ENCODE data around the gene SOX30. TPM values are rescaled to one million over a fixed set of nuclear protein-coding genes. Genes with fewer than 3 reads are reported as not detected.

Gene SOX30
- total and polyA plus RNA-seq, 8 donors = 0.05 TPM; not detected in 7

DNA sequence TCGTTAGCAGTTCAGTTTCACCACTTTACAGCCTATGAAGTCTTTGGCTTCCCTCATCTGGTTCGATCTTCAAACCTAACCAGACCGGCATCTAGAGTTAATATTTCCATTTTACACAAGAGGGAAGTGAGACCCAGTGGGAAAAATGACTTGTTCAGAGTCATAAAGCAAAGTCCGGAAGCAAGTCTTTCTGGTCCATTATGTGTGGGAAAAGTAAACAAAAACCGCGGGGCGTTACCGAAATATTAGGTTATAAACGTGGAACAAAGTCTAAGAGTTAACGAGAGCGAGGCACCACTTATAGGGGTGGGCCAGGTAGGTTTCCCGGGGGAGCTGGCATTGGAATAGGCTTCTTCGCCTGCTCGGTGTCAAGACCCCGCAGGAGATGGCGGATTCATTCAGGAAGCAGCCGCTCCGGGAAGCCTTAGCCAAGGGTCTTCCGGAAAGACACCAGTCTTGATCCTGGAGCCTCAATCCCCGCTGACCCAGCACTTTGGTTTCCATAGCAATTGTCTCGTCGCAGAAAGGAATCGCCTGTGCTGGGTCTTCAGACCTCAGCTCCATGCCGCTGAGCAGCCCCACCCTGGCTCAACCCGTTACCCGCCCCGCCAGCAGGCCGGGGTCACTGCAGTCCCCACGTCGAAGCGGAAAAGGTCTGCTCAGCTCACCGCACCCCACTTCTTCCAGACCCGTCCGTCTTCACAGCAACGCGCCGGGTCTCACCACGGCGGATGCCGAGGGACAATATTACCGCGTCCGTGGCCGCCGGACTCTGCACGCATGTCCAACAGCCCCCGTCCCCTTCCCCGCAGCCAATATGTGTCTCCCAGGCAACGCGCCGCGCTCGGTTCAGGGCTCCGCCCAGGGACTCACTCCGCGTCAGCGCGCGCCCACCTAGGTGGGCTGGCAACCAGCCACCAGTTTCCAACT, 18.7 kb upstream of the SOX30 start, which contains the start of gene C5orf52:
Gene C5orf52 (plus strand): TSS at position 872 of the 930 bp plus-strand sequence. CDS start 82 bp downstream, outside the sequence.
- H3K4me3 ChIP-seq = peak within 1 kb of the TSS; percentile 32 to 67 (median 48)
- ATAC-seq (peak; percentile 73 to 81 (median 74)), FAIRE-seq (peak; percentile 37), DNase-seq (peak; percentile 14 to 79 (median 45))
- H3K27me3 ChIP-seq = no peaks in the 10 kb centered on the region
- intact Hi-C loops (cut with DNase I) = no loop called here
- H3K27ac ChIP-seq = no peak within 1 kb of the TSS
- no peaks in the 10 kb centered on the region for H3K4me1 ChIP-seq
- no peaks in the 10 kb centered on the region for H3K9me3 ChIP-seq
- H3K36me3 ChIP-seq = no peaks in the 10 kb centered on the region
- 1% methylated on average over 59 of the region's 59 CpGs for WGBS, 2 donors
- no peak for TF ChIP-seq CTCF (IDR thresholded peaks at IDR 0.05)

DNA sequence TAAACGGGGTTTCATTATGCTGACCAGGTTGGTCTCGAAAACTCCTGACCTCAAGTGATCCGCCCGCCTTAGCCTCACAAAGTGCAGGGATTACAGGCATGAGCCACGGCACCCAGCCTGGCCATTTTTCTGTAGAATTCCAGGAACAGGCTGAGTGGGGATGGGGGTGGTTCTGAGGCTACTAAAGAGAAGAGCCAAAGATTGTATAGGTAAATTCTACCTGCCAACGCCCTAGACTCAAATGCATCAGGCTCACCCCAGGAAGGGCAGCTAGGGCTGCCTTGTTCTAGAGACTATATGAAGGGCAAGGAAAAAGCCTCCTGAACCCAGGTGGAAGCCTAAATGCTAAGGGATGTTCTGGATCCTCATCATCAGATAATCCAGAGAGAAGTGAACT, 17.5 kb upstream of the SOX30 start:
- no peak for TF ChIP-seq CTCF (IDR thresholded peaks at IDR 0.05)
- Histone ChIP-seq H3K4me3 (no peak overlapping the region), H3K27me3 (no peaks in the 10 kb centered on the region), H3K27ac (no peak overlapping the region), H3K9me3 (no peaks in the 10 kb centered on the region), H3K4me1 (no peaks in the 10 kb centered on the region), H3K36me3 (no peaks in the 10 kb centered on the region)
- ATAC-seq (no peak), DNase-seq (no peak), FAIRE-seq (no peak)
- 77 to 82% methylated on average over 6 of the region's 6 CpGs for WGBS, 2 donors
- intact Hi-C loops (cut with DNase I) = no loop called here

DNA sequence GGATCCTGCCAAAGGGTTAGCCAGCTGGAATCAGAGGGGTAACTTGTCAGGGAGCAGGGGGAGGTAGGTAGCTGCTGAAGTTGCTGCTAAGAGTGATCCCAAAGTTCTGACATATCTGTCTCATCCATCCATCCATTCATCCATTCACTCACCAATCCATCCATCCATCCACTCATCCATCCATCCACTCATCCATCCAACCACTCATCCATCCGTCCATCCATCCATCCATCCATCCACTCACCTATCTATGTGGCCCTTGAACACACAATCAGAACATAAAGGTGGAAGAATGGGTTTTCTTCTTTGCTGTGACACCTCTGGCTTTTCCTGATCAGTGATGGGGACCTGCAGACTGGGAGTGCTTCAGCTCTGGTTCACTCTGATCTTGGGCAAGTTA, 16.1 kb upstream of the SOX30 start:
- WGBS, 2 donors = 35 to 38% methylated on average over 1 of the region's 1 CpG
- intact Hi-C loops (cut with DNase I) = no loop called here
- no peak for TF ChIP-seq CTCF (IDR thresholded peaks at IDR 0.05)
- DNase-seq (no peak), FAIRE-seq (no peak), ATAC-seq (no peak)
- no peaks in the 10 kb centered on the region for H3K27me3 ChIP-seq
- H3K36me3 ChIP-seq = no peaks in the 10 kb centered on the region
- H3K4me1 ChIP-seq = no peaks in the 10 kb centered on the region
- H3K27ac ChIP-seq = no peak overlapping the region
- no peaks in the 10 kb centered on the region for H3K9me3 ChIP-seq
- H3K4me3 ChIP-seq = no peak overlapping the region

DNA sequence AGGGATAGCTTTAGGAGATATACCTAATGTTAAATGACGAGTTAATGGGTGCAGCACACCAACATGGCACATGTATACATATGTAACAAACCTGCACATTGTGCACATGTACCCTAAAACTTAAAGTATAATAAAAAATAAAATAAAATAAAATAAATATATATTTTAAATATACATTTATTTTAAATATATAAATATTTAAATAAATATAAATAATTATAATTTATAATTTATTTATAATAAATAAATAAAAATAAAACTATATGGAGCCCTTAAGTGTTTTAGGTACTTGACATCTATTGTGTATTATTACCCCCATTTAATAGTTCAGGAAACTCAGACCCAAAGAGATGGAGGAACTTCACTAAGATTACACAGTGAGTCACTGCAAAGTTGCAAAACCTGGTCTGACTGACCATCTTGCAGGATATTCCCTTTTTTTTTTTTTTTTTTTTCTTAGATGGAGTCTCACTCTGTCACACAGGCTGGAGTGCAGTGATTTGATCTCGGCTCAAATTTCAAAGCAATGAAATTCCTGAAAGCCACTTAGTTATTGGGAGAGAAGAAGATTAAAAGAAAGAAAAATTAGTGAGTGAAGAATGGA, 13.3 kb upstream of the SOX30 start:
- no peak overlapping the region for H3K4me3 ChIP-seq
- no peaks in the 10 kb centered on the region for H3K36me3 ChIP-seq
- H3K4me1 ChIP-seq = no peaks in the 10 kb centered on the region
- no peak for TF ChIP-seq CTCF (IDR thresholded peaks at IDR 0.05)
- H3K27me3 ChIP-seq = no peaks in the 10 kb centered on the region
- H3K9me3 ChIP-seq = no peaks in the 10 kb centered on the region
- ATAC-seq = no peak
- intact Hi-C loops (cut with DNase I) = no loop called here
- peak; percentile 56 for FAIRE-seq
- no peak overlapping the region for H3K27ac ChIP-seq
- no peak for DNase-seq
- WGBS, 2 donors = 54 to 70% methylated on average over 2 of the region's 2 CpGs
